Measurements from ENCODE around the gene SPINK5. TPM values are rescaled to one million over a fixed set of nuclear protein-coding genes. Genes with fewer than 3 reads are reported as not detected.

The SPINK5 gene
- total RNA-seq, 1 experiment from 2014 or later, result 2.5 TPM

- TF ChIP-seq CTCF (IDR thresholded peaks at IDR 0.05; ENCODE audit: unreplicated experiment), result no peak
- Mint-ChIP-seq H3K4me3 (ENCODE audit: low read depth, unreplicated experiment) (no peak overlapping the region), H3K9me3 (ENCODE audit: low read depth, unreplicated experiment) (no peaks in the 10 kb centered on the region), H3K4me1 (ENCODE audit: low read depth, unreplicated experiment) (no peaks in the 10 kb centered on the region), H3K27ac (ENCODE audit: unreplicated experiment) (no peak overlapping the region), H3K27me3 (ENCODE audit: unreplicated experiment) (no peaks in the 10 kb centered on the region), H3K36me3 (ENCODE audit: insufficient read depth, unreplicated experiment) (no peaks in the 10 kb centered on the region)
- no TSS peak for BruUV-seq (replicated peaks)
- CTCF ChIA-PET, result no interaction called here
- intact Hi-C loops (cut with micrococcal nuclease; ENCODE audit: unreplicated experiment), result no loop called here
- DNase-seq, result no peak
Observed at GRCh38 chr5:148172377-148172776, 108.6 kb downstream of the SPINK5 start.

- no peaks in the 10 kb centered on the region for H3K27me3 Mint-ChIP-seq (ENCODE audit: unreplicated experiment)
- H3K9me3 Mint-ChIP-seq (ENCODE audit: low read depth, unreplicated experiment), result no peaks in the 10 kb centered on the region
- no TSS peak for BruUV-seq (replicated peaks)
- intact Hi-C loops (cut with micrococcal nuclease; ENCODE audit: unreplicated experiment), result loop anchor here (5.0 kb wide), 1 partner anchor 116 kb away; no protein-coding TSS in a partner anchor
- no peak overlapping the region for H3K4me3 Mint-ChIP-seq (ENCODE audit: low read depth, unreplicated experiment)
- TF ChIP-seq CTCF (IDR thresholded peaks at IDR 0.05; ENCODE audit: unreplicated experiment), result no peak
- no peaks in the 10 kb centered on the region for H3K36me3 Mint-ChIP-seq (ENCODE audit: insufficient read depth, unreplicated experiment)
- DNase-seq, result no peak
- H3K27ac Mint-ChIP-seq (ENCODE audit: unreplicated experiment), result no peak overlapping the region
- no peaks in the 10 kb centered on the region for H3K4me1 Mint-ChIP-seq (ENCODE audit: low read depth, unreplicated experiment)
- CTCF ChIA-PET, result no interaction called here
Observed at GRCh38 chr5:148176480-148176879, 112.7 kb downstream of the SPINK5 start.

- Mint-ChIP-seq H3K27ac (ENCODE audit: unreplicated experiment) (no peak overlapping the region), H3K9me3 (ENCODE audit: low read depth, unreplicated experiment) (no peaks in the 10 kb centered on the region), H3K27me3 (ENCODE audit: unreplicated experiment) (no peaks in the 10 kb centered on the region), H3K36me3 (ENCODE audit: insufficient read depth, unreplicated experiment) (no peaks in the 10 kb centered on the region), H3K4me3 (ENCODE audit: low read depth, unreplicated experiment) (no peak overlapping the region), H3K4me1 (ENCODE audit: low read depth, unreplicated experiment) (no peaks in the 10 kb centered on the region)
- TF ChIP-seq CTCF (IDR thresholded peaks at IDR 0.05; ENCODE audit: unreplicated experiment), result no peak
- CTCF ChIA-PET, result no interaction called here
- intact Hi-C loops (cut with micrococcal nuclease; ENCODE audit: unreplicated experiment), result loop anchor here (5.0 kb wide), 1 partner anchor 115 kb away; no protein-coding TSS in a partner anchor
- no peak for DNase-seq
- BruUV-seq (replicated peaks), result no TSS peak
Observed at GRCh38 chr5:148177207-148177606, 113.4 kb downstream of the SPINK5 start.

GRCh38 chr5:148179234-148179824 lies 115.5 kb downstream of the SPINK5 start:
- no TSS peak for BruUV-seq (replicated peaks)
- Mint-ChIP-seq H3K27me3 (ENCODE audit: unreplicated experiment) (no peaks in the 10 kb centered on the region), H3K27ac (ENCODE audit: unreplicated experiment) (no peak overlapping the region), H3K36me3 (ENCODE audit: insufficient read depth, unreplicated experiment) (no peaks in the 10 kb centered on the region), H3K4me3 (ENCODE audit: low read depth, unreplicated experiment) (no peak overlapping the region), H3K4me1 (ENCODE audit: low read depth, unreplicated experiment) (no peaks in the 10 kb centered on the region), H3K9me3 (ENCODE audit: low read depth, unreplicated experiment) (no peaks in the 10 kb centered on the region)
- peak; percentile 18 for DNase-seq
- intact Hi-C loops (cut with micrococcal nuclease; ENCODE audit: unreplicated experiment), result loop anchor here (1.0 to 5.0 kb wide), 6 partner anchors 113 to 552 kb away; no protein-coding TSS in a partner anchor
- CTCF ChIA-PET, result interaction anchor here (1.1 kb wide), 1 partner anchor 552 kb away, joined by 5 read pairs; no protein-coding TSS in a partner anchor
- peak; percentile 18 for TF ChIP-seq CTCF (IDR thresholded peaks at IDR 0.05; ENCODE audit: unreplicated experiment)
